Nephron progenitor cell (in vitro differentiated cells): Measurements from ENCODE around the gene PAIP2.

ENCODE experiments used
- DNase-seq: peaks from one replicate; pipeline ENCODE4 v3.0.0; 2021
- H3K27ac Mint-ChIP-seq: 2 replicates; pipeline ENCODE4 v1.8.0; 2021; ENCODE audit warnings: mild to moderate bottlenecking, moderate library complexity, mixed read lengths
- H3K27me3 Mint-ChIP-seq: 2 replicates; pipeline ENCODE4 v1.8.0; 2021; ENCODE audit warnings: mild to moderate bottlenecking, low read depth, mixed read lengths; ENCODE audit not compliant: poor library complexity
- H3K36me3 Mint-ChIP-seq: 2 replicates; pipeline ENCODE4 v1.8.0; 2021; ENCODE audit warnings: low read depth, mixed read lengths
- H3K4me1 Mint-ChIP-seq: 2 replicates; pipeline ENCODE4 v1.8.0; 2021; ENCODE audit warnings: mixed read lengths
- H3K4me3 Mint-ChIP-seq: 2 replicates; pipeline ENCODE4 v1.8.0; 2021; ENCODE audit warnings: mild to moderate bottlenecking, moderate library complexity, mixed read lengths
- H3K9me3 Mint-ChIP-seq: 2 replicates; pipeline ENCODE4 v1.8.0; 2021; ENCODE audit warnings: mild to moderate bottlenecking, moderate library complexity, mixed read lengths
- CTCF ChIP-seq: fragments of 200-600 bp; sonication (generic); IDR thresholded peaks from 2 replicates; pipeline ENCODE4 v1.5.0; 2021; ENCODE audit warnings: antibody characterized with exemption

Gene PAIP2

GRCh38 chr5:139369181-139369580, 27.5 kb downstream of the PAIP2 start:
- TF ChIP-seq CTCF: no peak
- no peak for DNase-seq
- Mint-ChIP-seq H3K27ac (no peak overlapping the region), H3K4me3 (no peak overlapping the region), H3K4me1 (no peaks in the 10 kb centered on the region), H3K9me3 (no peaks in the 10 kb centered on the region), H3K36me3 (peaks cover 76% of the 10 kb centered on the region), H3K27me3 (no peaks in the 10 kb centered on the region)

GRCh38 chr5:139371482-139372435, 30.1 kb downstream of the PAIP2 start:
- Mint-ChIP-seq H3K4me1 (no peaks in the 10 kb centered on the region), H3K27ac (peak overlapping the region; percentile 80), H3K4me3 (no peak overlapping the region), H3K9me3 (no peaks in the 10 kb centered on the region), H3K27me3 (no peaks in the 10 kb centered on the region), H3K36me3 (peaks cover 61% of the 10 kb centered on the region)
- no peak for DNase-seq
- no peak for TF ChIP-seq CTCF

- peaks cover 7% of the 10 kb centered on the region for H3K4me1 Mint-ChIP-seq
- no peak for TF ChIP-seq CTCF
- H3K36me3 Mint-ChIP-seq: peaks cover 48% of the 10 kb centered on the region
- no peak for DNase-seq
- H3K9me3 Mint-ChIP-seq: no peaks in the 10 kb centered on the region
- no peaks in the 10 kb centered on the region for H3K27me3 Mint-ChIP-seq
- no peak overlapping the region for H3K27ac Mint-ChIP-seq
- no peak overlapping the region for H3K4me3 Mint-ChIP-seq
These were observed 33.3 kb downstream of the PAIP2 start for GRCh38 chr5:139374909-139375308.

GRCh38 chr5:139376364-139376763, 34.7 kb downstream of the PAIP2 start:
- H3K9me3 Mint-ChIP-seq: no peaks in the 10 kb centered on the region
- no peak for TF ChIP-seq CTCF
- peaks cover 42% of the 10 kb centered on the region for H3K36me3 Mint-ChIP-seq
- no peak overlapping the region for H3K4me3 Mint-ChIP-seq
- H3K4me1 Mint-ChIP-seq: peaks cover 17% of the 10 kb centered on the region
- no peak for DNase-seq
- H3K27me3 Mint-ChIP-seq: no peaks in the 10 kb centered on the region
- H3K27ac Mint-ChIP-seq: no peak overlapping the region

GRCh38 chr5:139377226-139377625, 35.6 kb downstream of the PAIP2 start:
- no peak for DNase-seq
- Mint-ChIP-seq H3K27me3 (no peaks in the 10 kb centered on the region), H3K36me3 (peaks cover 35% of the 10 kb centered on the region), H3K4me3 (no peak overlapping the region), H3K4me1 (peaks cover 19% of the 10 kb centered on the region), H3K9me3 (no peaks in the 10 kb centered on the region), H3K27ac (no peak overlapping the region)
- no peak for TF ChIP-seq CTCF
